GM21528 (cell line): ENCODE data around the gene TUNAR.

Experiments used
- ATAC-seq: cut with Tn5 transposase; IDR thresholded peaks from one replicate; pipeline ENCODE4 v1.9.1; 2021; ENCODE audit warnings: mild to moderate bottlenecking, moderate library complexity; ENCODE audit not compliant: unreplicated experiment, low FRiP score

TUNAR gene

GRCh38 chr14:95910628-95911027 is 34.0 kb downstream of the TUNAR start:
- ATAC-seq, result no peak

GRCh38 chr14:95911456-95911855 is 34.8 kb downstream of the TUNAR start:
- ATAC-seq, result no peak

GRCh38 chr14:95915330-95915729 is 38.7 kb downstream of the TUNAR start:
- no peak for ATAC-seq

GRCh38 chr14:95918466-95918865 is 41.8 kb downstream of the TUNAR start:
- ATAC-seq, result no peak

GRCh38 chr14:95920769-95921438 is 44.3 kb downstream of the TUNAR start:
- no peak for ATAC-seq

GRCh38 chr14:95922080-95922479 is 45.4 kb downstream of the TUNAR start:
- no peak for ATAC-seq

- no peak for ATAC-seq
These were observed 52.1 kb downstream of the TUNAR start for GRCh38 chr14:95928751-95929150.

GRCh38 chr14:95931384-95931783 is 54.8 kb downstream of the TUNAR start:
- ATAC-seq, result no peak

GRCh38 chr14:95935228-95935822 is 58.7 kb downstream of the TUNAR start:
- ATAC-seq, result no peak

- ATAC-seq, result no peak
These were observed 59.4 kb downstream of the TUNAR start for GRCh38 chr14:95936041-95936440.

GRCh38 chr14:95939335-95939734 is 62.7 kb downstream of the TUNAR start:
- no peak for ATAC-seq

- ATAC-seq, result no peak
These were observed 65.3 kb downstream of the TUNAR start for GRCh38 chr14:95941897-95942296.

GRCh38 chr14:95943699-95944098 is 67.1 kb downstream of the TUNAR start:
- ATAC-seq, result no peak

GRCh38 chr14:95944462-95944861 is 67.8 kb downstream of the TUNAR start:
- no peak for ATAC-seq

GRCh38 chr14:95946867-95947266 is 70.2 kb downstream of the TUNAR start:
- ATAC-seq, result no peak

- ATAC-seq, result no peak
These were observed 71.9 kb downstream of the TUNAR start for GRCh38 chr14:95948558-95948981.

- ATAC-seq, result no peak
These were observed 74.7 kb downstream of the TUNAR start for GRCh38 chr14:95951359-95951758.

GRCh38 chr14:95953111-95953724 is 76.6 kb downstream of the TUNAR start:
- no peak for ATAC-seq

GRCh38 chr14:95956601-95957460 is 80.2 kb downstream of the TUNAR start:
- ATAC-seq, result no peak

- ATAC-seq, result no peak
These were observed 81.5 kb downstream of the TUNAR start for GRCh38 chr14:95958105-95958504.

GRCh38 chr14:95959317-95959716 is 82.7 kb downstream of the TUNAR start:
- no peak for ATAC-seq
